Lung (tissue), 12 donors: ENCODE data around the gene IFI16. TPM values are rescaled to one million over a fixed set of nuclear protein-coding genes. Genes with fewer than 3 reads are reported as not detected.

ENCODE experiments used
- ATAC-seq: fragments of 200-7000 bp; cut with Tn5 transposase; one replicate; pipeline ENCODE4 v1.9.1; 2020; ENCODE audit warnings: moderate number of reproducible peaks; ENCODE audit not compliant: insufficient read depth, low FRiP score
- DNase-seq, 3 donors: peaks; one replicate each; pipeline ENCODE4 v3.0.0-alpha.2; 2013 to 2017
- H3K27ac ChIP-seq, 2 donors: one replicate each; pipeline ENCODE4 v1.5.1; 2013; ENCODE audit warnings: mild to moderate bottlenecking in 2 of 2, moderate library complexity in 2 of 2, control low read depth in 1 of 2, inconsistent platforms in 1 of 2, low read depth in 1 of 2, low read length in 1 of 2
- H3K27me3 ChIP-seq, 3 donors: one replicate each; pipeline ENCODE4 v1.5.1; 2013; ENCODE audit warnings: low read length in 2 of 3; ENCODE audit not compliant: control insufficient read depth in 3 of 3, insufficient read depth in 3 of 3
- H3K36me3 ChIP-seq, 4 donors: one replicate each; pipeline ENCODE4 v1.5.1; 2013; ENCODE audit warnings: low read length in 4 of 4, mild to moderate bottlenecking in 1 of 4, moderate library complexity in 1 of 4; ENCODE audit not compliant: control insufficient read depth in 4 of 4, insufficient read depth in 4 of 4
- H3K4me1 ChIP-seq, 5 donors: one replicate each; pipeline ENCODE4 v1.5.1; 2013; ENCODE audit warnings: low read length in 5 of 5, mild to moderate bottlenecking in 2 of 5, moderate library complexity in 1 of 5; ENCODE audit not compliant: control insufficient read depth in 5 of 5, insufficient read depth in 5 of 5
- H3K4me3 ChIP-seq: one replicate; pipeline ENCODE4 v1.5.1; 2013; ENCODE audit warnings: mild to moderate bottlenecking, control low read depth, moderate library complexity
- H3K9ac ChIP-seq, 2 donors: one replicate each; pipeline ENCODE4 v1.5.1; 2013; ENCODE audit warnings: low read length in 2 of 2, control low read depth in 1 of 2; ENCODE audit not compliant: insufficient read depth in 1 of 2
- H3K9me3 ChIP-seq, 4 donors: one replicate each; pipeline ENCODE4 v1.5.1; 2013; ENCODE audit warnings: low read length in 3 of 4, mild to moderate bottlenecking in 1 of 4, moderate library complexity in 1 of 4; ENCODE audit not compliant: control insufficient read depth in 4 of 4, insufficient read depth in 3 of 4
- WGBS, 2 donors: extraction: QIAGEN DNeasy Blood & Tissue Kit; methylation state at CpG; one replicate each; pipeline ENCODE4 v1.1.7; 2013; 5-methylcytosine and 5-hydroxymethylcytosine counted together
- polyA plus RNA-seq, 2 donors: library from polyadenylated mRNA; stranded (reverse); fragments of 200-250 nt; gene quantifications; one replicate each; pipeline ENCODE4 v1.2.1, GENCODE V29; 2013
- total RNA-seq, 2 donors: library from RNA; depleted of rRNA in 1 of 2; stranded (reverse); fragments of >200 nt in 1 of 2; gene quantifications; one replicate each; pipeline ENCODE4 v1.2.1, GENCODE V29; 2014 to 2021
- TF ChIP-seq, protein P1 (sequence below): IDR thresholded peaks from 2 replicates; pipeline ENCODE4 v1.5.1; 2012; ENCODE audit warnings: mild to moderate bottlenecking; ENCODE audit errors: control extremely low read depth, extremely low read depth
- donor health status: control.
- donor health status: control.
- donor health status: Bipolar disorder and iron deficiency.
- donor health status: healthy.
- donor health status: DM: yes; HTN: yes; CAD: no.

Gene IFI16
- total and polyA plus RNA-seq, 4 donors = 60.7 to 124 (median 81.4) TPM

- peaks cover 5 to 25% (median 18%) of the 10 kb centered on the region in 4 donors for H3K36me3 ChIP-seq
- H3K4me1 ChIP-seq = peaks cover 0 to 8% (median 0%) of the 10 kb centered on the region in 5 donors
- no peak overlapping the region for H3K9ac ChIP-seq
- TF ChIP-seq, protein P1, sequence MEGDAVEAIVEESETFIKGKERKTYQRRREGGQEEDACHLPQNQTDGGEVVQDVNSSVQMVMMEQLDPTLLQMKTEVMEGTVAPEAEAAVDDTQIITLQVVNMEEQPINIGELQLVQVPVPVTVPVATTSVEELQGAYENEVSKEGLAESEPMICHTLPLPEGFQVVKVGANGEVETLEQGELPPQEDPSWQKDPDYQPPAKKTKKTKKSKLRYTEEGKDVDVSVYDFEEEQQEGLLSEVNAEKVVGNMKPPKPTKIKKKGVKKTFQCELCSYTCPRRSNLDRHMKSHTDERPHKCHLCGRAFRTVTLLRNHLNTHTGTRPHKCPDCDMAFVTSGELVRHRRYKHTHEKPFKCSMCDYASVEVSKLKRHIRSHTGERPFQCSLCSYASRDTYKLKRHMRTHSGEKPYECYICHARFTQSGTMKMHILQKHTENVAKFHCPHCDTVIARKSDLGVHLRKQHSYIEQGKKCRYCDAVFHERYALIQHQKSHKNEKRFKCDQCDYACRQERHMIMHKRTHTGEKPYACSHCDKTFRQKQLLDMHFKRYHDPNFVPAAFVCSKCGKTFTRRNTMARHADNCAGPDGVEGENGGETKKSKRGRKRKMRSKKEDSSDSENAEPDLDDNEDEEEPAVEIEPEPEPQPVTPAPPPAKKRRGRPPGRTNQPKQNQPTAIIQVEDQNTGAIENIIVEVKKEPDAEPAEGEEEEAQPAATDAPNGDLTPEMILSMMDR = no peak
- H3K9me3 ChIP-seq = peaks cover 0 to 2% (median 0%) of the 10 kb centered on the region in 4 donors
- 97 to 100% methylated on average over 1 of the region's 1 CpG for WGBS, 2 donors
- H3K27ac ChIP-seq = no peak overlapping the region
- H3K4me3 ChIP-seq = no peak overlapping the region
- H3K27me3 ChIP-seq = no peaks in the 10 kb centered on the region
- no peak for DNase-seq
- ATAC-seq = no peak
Observed at GRCh38 chr1:159030311-159030710, 20.6 kb downstream of the IFI16 start.

- 66 to 85% methylated on average over 3 of the region's 3 CpGs for WGBS, 2 donors
- TF ChIP-seq, protein P1 = no peak
- ATAC-seq (no peak), DNase-seq (no peak)
- no peak overlapping the region for H3K9ac ChIP-seq
- no peak overlapping the region for H3K4me3 ChIP-seq
- peaks cover 0 to 2% (median 0%) of the 10 kb centered on the region in 4 donors for H3K9me3 ChIP-seq
- H3K36me3 ChIP-seq = peaks cover 6 to 29% (median 18%) of the 10 kb centered on the region in 4 donors
- H3K27ac ChIP-seq = no peak overlapping the region
- peaks cover 0 to 8% (median 0%) of the 10 kb centered on the region in 5 donors for H3K4me1 ChIP-seq
- no peaks in the 10 kb centered on the region for H3K27me3 ChIP-seq
Observed at GRCh38 chr1:159030877-159031447, 21.3 kb downstream of the IFI16 start.

- H3K9me3 ChIP-seq = no peaks in the 10 kb centered on the region
- H3K9ac ChIP-seq = no peak overlapping the region
- no peak for ATAC-seq
- WGBS, 2 donors = 90 to 92% methylated on average over 1 of the region's 1 CpG
- H3K27ac ChIP-seq = no peak overlapping the region
- peaks cover 11 to 28% (median 19%) of the 10 kb centered on the region in 4 donors for H3K36me3 ChIP-seq
- H3K4me3 ChIP-seq = no peak overlapping the region
- peaks cover 0 to 2% (median 0%) of the 10 kb centered on the region in 5 donors for H3K4me1 ChIP-seq
- H3K27me3 ChIP-seq = no peaks in the 10 kb centered on the region
- TF ChIP-seq, protein P1 = no peak
- DNase-seq = no peak
Observed at GRCh38 chr1:159040206-159040605, 30.5 kb downstream of the IFI16 start.
